ENCODE data around the gene LRBA.

GRCh38 chr4:150960079-150960478 lies 55.0 kb downstream of the LRBA start:
- no peak for TF ChIP-seq POLR2AphosphoS5 (IDR thresholded peaks at IDR 0.05)
- TF ChIP-seq, protein P1, sequence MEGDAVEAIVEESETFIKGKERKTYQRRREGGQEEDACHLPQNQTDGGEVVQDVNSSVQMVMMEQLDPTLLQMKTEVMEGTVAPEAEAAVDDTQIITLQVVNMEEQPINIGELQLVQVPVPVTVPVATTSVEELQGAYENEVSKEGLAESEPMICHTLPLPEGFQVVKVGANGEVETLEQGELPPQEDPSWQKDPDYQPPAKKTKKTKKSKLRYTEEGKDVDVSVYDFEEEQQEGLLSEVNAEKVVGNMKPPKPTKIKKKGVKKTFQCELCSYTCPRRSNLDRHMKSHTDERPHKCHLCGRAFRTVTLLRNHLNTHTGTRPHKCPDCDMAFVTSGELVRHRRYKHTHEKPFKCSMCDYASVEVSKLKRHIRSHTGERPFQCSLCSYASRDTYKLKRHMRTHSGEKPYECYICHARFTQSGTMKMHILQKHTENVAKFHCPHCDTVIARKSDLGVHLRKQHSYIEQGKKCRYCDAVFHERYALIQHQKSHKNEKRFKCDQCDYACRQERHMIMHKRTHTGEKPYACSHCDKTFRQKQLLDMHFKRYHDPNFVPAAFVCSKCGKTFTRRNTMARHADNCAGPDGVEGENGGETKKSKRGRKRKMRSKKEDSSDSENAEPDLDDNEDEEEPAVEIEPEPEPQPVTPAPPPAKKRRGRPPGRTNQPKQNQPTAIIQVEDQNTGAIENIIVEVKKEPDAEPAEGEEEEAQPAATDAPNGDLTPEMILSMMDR (IDR thresholded peaks at IDR 0.05) = peak in 2 of 3 experiments; percentile 26 to 48
- no peak for TF ChIP-seq POLR2A (IDR thresholded peaks at IDR 0.05; ENCODE audit: low read depth)
- TF ChIP-seq EP300 (IDR thresholded peaks at IDR 0.05) = no peak
